Right lobe of liver (tissue), 6 donors: ENCODE measurements around the gene RBM18. TPM values are rescaled to one million over a fixed set of nuclear protein-coding genes. Genes with fewer than 3 reads are reported as not detected.

Experiments
- ATAC-seq, 4 donors: fragments of 200-7000 bp; cut with Tn5 transposase; one replicate each; pipeline ENCODE4 v1.9.1; 2020; ENCODE audit warnings: mild to moderate bottlenecking in 4 of 4, moderate library complexity in 4 of 4
- DNase-seq, 3 donors: peaks; one replicate each; pipeline ENCODE4 v3.0.0-alpha.2; 2020
- H3K27ac ChIP-seq, 3 donors: fragments of 200-600 bp; one replicate each; pipeline ENCODE4 v1.8.0; 2022
- H3K27me3 ChIP-seq, 2 donors: fragments of 200-600 bp; one replicate each; pipeline ENCODE4 v1.8.0; 2022
- H3K36me3 ChIP-seq, 4 donors: fragments of 200-600 bp; sonication (generic) in 1 of 4; one replicate each; pipeline versions ENCODE4 v1.5.1 to v1.8.0; 2017 to 2022; ENCODE audit warnings: control low read depth in 1 of 4
- H3K4me1 ChIP-seq, 4 donors: fragments of 200-600 bp; sonication (generic) in 1 of 4; one replicate each; pipeline versions ENCODE4 v1.5.1 to v1.8.0; 2017 to 2022; ENCODE audit warnings: control low read depth in 1 of 4
- H3K4me3 ChIP-seq, 3 donors: fragments of 200-600 bp; one replicate each; pipeline ENCODE4 v1.8.0; 2022
- H3K9me3 ChIP-seq, 4 donors: fragments of 200-600 bp; sonication (generic) in 1 of 4; one replicate each; pipeline versions ENCODE4 v1.5.1 to v1.8.0; 2017 to 2022; ENCODE audit warnings: control low read depth in 1 of 4
- WGBS: methylation state at CpG from one replicate; pipeline ENCODE4 v1.1.6; 2018; ENCODE audit warnings: low coverage, low lambda C conversion rate; ENCODE audit not compliant: insufficient coverage; ENCODE audit errors: missing lambda C conversion rate; 5-methylcytosine and 5-hydroxymethylcytosine counted together
- intact Hi-C, 2 donors: fragments of 100-400 bp; cut with DNase I; formaldehyde crosslinking; loops; one replicate each; pipeline versions ENCODE4 v1.11.2 to v1.14.1; 2022
- total RNA-seq, 6 experiments: library from RNA; depleted of rRNA in 2 of 6; stranded (reverse); fragments of >200 nt in 2 of 6; fragmentation: NEBNext Ultra II Directional in 3 of 6; extraction: Animal tissue kit (Norgen Biotek cat#: 25700) in 3 of 6; gene quantifications; one replicate each; pipeline versions ENCODE4 v1.1.0 to v1.2.4, GENCODE V29; 2016 to 2023
- TF ChIP-seq, protein P1 (sequence below), 4 donors: fragments of 200-600 bp in 3 of 4; fragments of 450-650 bp in 1 of 4; IDR thresholded peaks; one replicate each; pipeline versions ENCODE4 v1.5.1 to v1.8.0; 2016 to 2022; ENCODE audit warnings: antibody characterized with exemption in 4 of 4, mild to moderate bottlenecking in 2 of 4
- donor health status: DM: no; HTN: yes; CAD: no.
- donor health status: DM: no; HTN: no; CAD: no.
- donor health status: DM: no; HTN: no; CAD: no.
- donor health status: DM: no; HTN: yes; CAD: no.
- donor health status: DM: no; HTN: yes; CAD: no.

Gene RBM18
- total RNA-seq, 6 experiments from 2014 or later: 3.4 to 9.3 (median 8.7) TPM

DNA sequence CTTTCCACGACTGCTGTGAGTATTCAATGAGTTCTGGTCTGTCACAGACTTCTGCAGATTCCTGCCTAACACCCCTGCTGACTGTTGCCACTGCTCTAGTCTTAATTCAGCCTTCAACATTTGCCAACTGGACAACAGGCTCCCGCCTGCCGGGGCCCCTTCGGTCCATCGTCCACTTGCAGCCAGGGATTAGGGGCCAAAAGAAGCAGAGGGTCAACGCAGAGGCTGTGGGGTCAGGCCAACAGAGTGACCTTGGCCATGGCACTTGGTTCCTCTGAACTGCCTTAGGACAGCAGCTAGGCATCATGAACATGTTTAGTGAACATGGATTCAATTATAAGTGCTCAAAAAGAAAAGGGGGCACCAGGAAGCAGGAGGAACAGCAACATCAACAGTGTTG, 76.3 kb downstream of the RBM18 start:
- Histone ChIP-seq H3K27ac (no peak overlapping the region), H3K4me1 (no peaks in the 10 kb centered on the region), H3K36me3 (no peaks in the 10 kb centered on the region), H3K9me3 (no peaks in the 10 kb centered on the region), H3K27me3 (no peaks in the 10 kb centered on the region), H3K4me3 (no peak overlapping the region)
- TF ChIP-seq, protein P1, sequence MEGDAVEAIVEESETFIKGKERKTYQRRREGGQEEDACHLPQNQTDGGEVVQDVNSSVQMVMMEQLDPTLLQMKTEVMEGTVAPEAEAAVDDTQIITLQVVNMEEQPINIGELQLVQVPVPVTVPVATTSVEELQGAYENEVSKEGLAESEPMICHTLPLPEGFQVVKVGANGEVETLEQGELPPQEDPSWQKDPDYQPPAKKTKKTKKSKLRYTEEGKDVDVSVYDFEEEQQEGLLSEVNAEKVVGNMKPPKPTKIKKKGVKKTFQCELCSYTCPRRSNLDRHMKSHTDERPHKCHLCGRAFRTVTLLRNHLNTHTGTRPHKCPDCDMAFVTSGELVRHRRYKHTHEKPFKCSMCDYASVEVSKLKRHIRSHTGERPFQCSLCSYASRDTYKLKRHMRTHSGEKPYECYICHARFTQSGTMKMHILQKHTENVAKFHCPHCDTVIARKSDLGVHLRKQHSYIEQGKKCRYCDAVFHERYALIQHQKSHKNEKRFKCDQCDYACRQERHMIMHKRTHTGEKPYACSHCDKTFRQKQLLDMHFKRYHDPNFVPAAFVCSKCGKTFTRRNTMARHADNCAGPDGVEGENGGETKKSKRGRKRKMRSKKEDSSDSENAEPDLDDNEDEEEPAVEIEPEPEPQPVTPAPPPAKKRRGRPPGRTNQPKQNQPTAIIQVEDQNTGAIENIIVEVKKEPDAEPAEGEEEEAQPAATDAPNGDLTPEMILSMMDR (IDR thresholded peaks at IDR 0.05): no peak
- WGBS: 73% methylated on average over 5 of the region's 6 CpGs
- no peak for ATAC-seq
- no peak for DNase-seq
- intact Hi-C loops: no loop called here

Other genes starting within 250 kb of the RBM18 start
- 1 to 10 TPM; 3.2 to 5.2 (median 4.1) TPM for gene TTLL11, start 171.5 kb downstream of the RBM18 start, total RNA-seq
- gene NDUFA8, start 105.1 kb downstream of the RBM18 start, total RNA-seq: 10 to 100 TPM; 27.3 to 43.9 (median 29.0) TPM
- gene MORN5, start 104.9 kb downstream of the RBM18 start, total RNA-seq: not detected
- under 1 TPM; 0.20 to 0.51 (median 0.32) TPM for gene LHX6, start 35.9 kb downstream of the RBM18 start, total RNA-seq
- 10 to 100 TPM; 17.4 to 34.0 (median 22.6) TPM for gene MRRF, start within 50 bp of the RBM18 start, total RNA-seq
- gene PTGS1, start 106.2 kb upstream of the RBM18 start, total RNA-seq: 1 to 10 TPM; 1.7 to 3.6 (median 2.4) TPM
- not detected for gene OR1J1, start 213.1 kb upstream of the RBM18 start, total RNA-seq
- not detected for gene OR1J2, start 246.0 kb upstream of the RBM18 start, total RNA-seq